NCI-H2171 treated with DMSO at 0.1 percent for 48 hours (cell line): Measurements from ENCODE around the gene THBS4.

Experiments used
- DNase-seq: peaks from one replicate; lab custom pipeline; 2025; lab: John Stamatoyannopoulos, UW

THBS4 gene

GRCh38 chr5:80116465-80116864 is 81.3 kb downstream of the THBS4 start:
- peak; percentile 16 for DNase-seq

GRCh38 chr5:80117446-80117845 is 82.3 kb downstream of the THBS4 start:
- no peak for DNase-seq

GRCh38 chr5:80119372-80119771 is 84.2 kb downstream of the THBS4 start:
- no peak for DNase-seq

- DNase-seq = no peak
Measured at GRCh38 chr5:80122579-80122978, 87.4 kb downstream of the THBS4 start.

GRCh38 chr5:80124121-80124918 is 89.2 kb downstream of the THBS4 start:
- no peak for DNase-seq

- DNase-seq = no peak
Measured at GRCh38 chr5:80125022-80125961, 90.1 kb downstream of the THBS4 start.

GRCh38 chr5:80125962-80126480 is 90.9 kb downstream of the THBS4 start:
- no peak for DNase-seq

- DNase-seq = no peak
Measured at GRCh38 chr5:80127116-80127552, 92.0 kb downstream of the THBS4 start.

GRCh38 chr5:80128141-80128540 is 93.0 kb downstream of the THBS4 start:
- DNase-seq = no peak

GRCh38 chr5:80129146-80129545 is 94.0 kb downstream of the THBS4 start:
- no peak for DNase-seq
